Left lung (tissue), 10 donors: ENCODE data around the gene GFAP. TPM values are rescaled to one million over a fixed set of nuclear protein-coding genes. Genes with fewer than 3 reads are reported as not detected.

Experiments used
- ATAC-seq: fragments of 200-7000 bp; cut with Tn5 transposase; one replicate; pipeline ENCODE4 v1.9.1; 2020; ENCODE audit warnings: moderate library complexity
- DNase-seq, 4 donors: peaks; one replicate each; pipeline ENCODE4 v3.0.0-alpha.2; 2013 to 2020
- H3K27ac ChIP-seq, 2 donors: fragments of 200-600 bp; sonication (generic) in 1 of 2; one replicate each; pipeline versions ENCODE4 v1.5.0 to v1.8.0; 2020 to 2021
- H3K27me3 ChIP-seq, 2 donors: fragments of 200-600 bp; sonication (generic) in 1 of 2; one replicate each; pipeline versions ENCODE4 v1.5.0 to v1.8.0; 2020 to 2021
- H3K36me3 ChIP-seq, 2 donors: fragments of 200-600 bp; sonication (generic) in 1 of 2; one replicate each; pipeline versions ENCODE4 v1.5.0 to v1.8.0; 2020 to 2021
- H3K4me1 ChIP-seq, 2 donors: fragments of 200-600 bp; one replicate each; pipeline ENCODE4 v1.8.0; 2021
- H3K4me3 ChIP-seq, 2 donors: fragments of 200-600 bp; sonication (generic) in 1 of 2; one replicate each; pipeline versions ENCODE4 v1.5.0 to v1.8.0; 2020 to 2021; ENCODE audit warnings: mild to moderate bottlenecking in 1 of 2
- H3K9me3 ChIP-seq, 2 donors: fragments of 200-600 bp; sonication (generic) in 1 of 2; one replicate each; pipeline versions ENCODE4 v1.5.0 to v1.8.0; 2020 to 2021
- CTCF ChIP-seq, 2 donors: fragments of 200-600 bp; sonication (generic) in 1 of 2; IDR thresholded peaks; one replicate each; pipeline versions ENCODE4 v1.5.0 to v1.8.0; 2021; ENCODE audit warnings: antibody characterized with exemption in 2 of 2
- intact Hi-C, 2 donors: fragments of 100-400 bp; cut with DNase I; formaldehyde crosslinking; loops; one replicate each; pipeline versions ENCODE4 v1.11.2 to v1.14.2; 2022
- microRNA-seq, 2 donors: library from miRNA; unstranded; fragments of <30 nt; microRNA quantifications; one replicate each; pipeline ENCODE4, GENCODE V29; 2019
- polyA plus RNA-seq, 6 donors: library from polyadenylated mRNA; unstranded; fragments of 120-200 nt; gene quantifications; one replicate each; pipeline ENCODE4 v1.2.1, GENCODE V29; 2013; ENCODE audit not compliant: insufficient read length in 6 of 6
- total RNA-seq, 2 donors: library from RNA; stranded (reverse); fragmentation: NEBNext Ultra II Directional; extraction: Animal tissue kit (Norgen Biotek cat#: 25700); gene quantifications; one replicate each; pipeline ENCODE4 v1.2.1, GENCODE V29; 2021
- donor health status: DM: no; HTN: yes; CAD: no.
- donor health status: DM: no; HTN: no; CAD: no.

The GFAP gene
- total and polyA plus RNA-seq, 8 donors = 0.14 to 1.1 (median 0.45) TPM; not detected in 2

GRCh38 chr17:44854192-44854591, 61.1 kb downstream of the GFAP start:
- no peak for ATAC-seq
- Histone ChIP-seq H3K4me3 (no peak overlapping the region), H3K9me3 (no peaks in the 10 kb centered on the region), H3K4me1 (no peaks in the 10 kb centered on the region), H3K27me3 (no peaks in the 10 kb centered on the region), H3K27ac (no peak overlapping the region), H3K36me3 (peaks cover 0 to 100% of the 10 kb centered on the region in 2 donors)
- TF ChIP-seq CTCF (IDR thresholded peaks at IDR 0.05) = no peak
- intact Hi-C loops = no loop called here
- DNase-seq = no peak

Small RNAs within 50 kb of the gene (microRNA-seq; reads per million reads assigned to microRNA genes)
- gene MIR6783 = 0 reads per million in 2 donors

Other genes starting within 250 kb of the GFAP start
- gene CCDC43, start 225.7 kb downstream of the GFAP start, total RNA-seq = 10 to 100 TPM; 20.3 to 22.0 TPM
- gene CCDC43, start 225.7 kb downstream of the GFAP start, polyA plus RNA-seq = 10 to 100 TPM; 26.7 to 33.2 (median 32.0) TPM
- gene DBF4B, start 206.8 kb downstream of the GFAP start, total RNA-seq = 1 to 10 TPM; 5.6 to 5.7 TPM
- 10 to 100 TPM; 13.9 to 18.8 (median 17.5) TPM for gene DBF4B, start 206.8 kb downstream of the GFAP start, polyA plus RNA-seq
- gene ADAM11, start 156.5 kb downstream of the GFAP start, total RNA-seq = under 1 TPM; 0.13 to 0.64 TPM
- gene ADAM11, start 156.5 kb downstream of the GFAP start, polyA plus RNA-seq = 1 to 10 TPM; 1.1 to 4.2 (median 3.0) TPM
- 10 to 100 TPM; 17.3 to 18.8 TPM for gene GJC1, start 85.2 kb downstream of the GFAP start, total RNA-seq
- 10 to 100 TPM; 43.3 to 52.9 (median 46.4) TPM for gene GJC1, start 85.2 kb downstream of the GFAP start, polyA plus RNA-seq
- 10 to 100 TPM; 17.1 to 19.5 TPM for gene HIGD1B, start 67.6 kb downstream of the GFAP start, total RNA-seq
- 10 to 100 TPM; 11.0 to 21.7 (median 17.0) TPM for gene HIGD1B, start 67.6 kb downstream of the GFAP start, polyA plus RNA-seq
- 100 to 1,000 TPM in 1 of 2 donors, 10 to 100 TPM in 1; 83.4 to 112 TPM for gene EFTUD2, start 16.1 kb downstream of the GFAP start, total RNA-seq
- 100 to 1,000 TPM in 1 of 6 donors, 10 to 100 TPM in 5; 85.3 to 103 (median 95.1) TPM for gene EFTUD2, start 16.1 kb downstream of the GFAP start, polyA plus RNA-seq
- gene KIF18B, start 32.3 kb upstream of the GFAP start, total RNA-seq = 1 to 10 TPM; 2.9 to 6.0 TPM
- 10 to 100 TPM; 11.0 to 24.5 (median 15.1) TPM for gene KIF18B, start 32.3 kb upstream of the GFAP start, polyA plus RNA-seq
- gene C1QL1, start 52.8 kb upstream of the GFAP start, total RNA-seq = under 1 TPM in 1 of 2 donors, not detected in 1; 0.70 TPM
- 1 to 10 TPM; 1.5 to 2.9 (median 2.4) TPM for gene C1QL1, start 52.8 kb upstream of the GFAP start, polyA plus RNA-seq
- 10 to 100 TPM; 20.5 to 30.8 TPM for gene DCAKD, start 136.1 kb upstream of the GFAP start, total RNA-seq
- gene DCAKD, start 136.1 kb upstream of the GFAP start, polyA plus RNA-seq = 10 to 100 TPM; 42.2 to 50.8 (median 48.1) TPM
- 100 to 1,000 TPM; 123 to 129 TPM for gene NMT1, start 145.8 kb upstream of the GFAP start, total RNA-seq
- gene NMT1, start 145.8 kb upstream of the GFAP start, polyA plus RNA-seq = 10 to 100 TPM; 59.8 to 73.2 (median 64.6) TPM
- 10 to 100 TPM; 41.0 to 49.1 TPM for gene PLCD3, start 217.0 kb upstream of the GFAP start, total RNA-seq
- 10 to 100 TPM; 12.5 to 20.1 (median 15.5) TPM for gene PLCD3, start 217.0 kb upstream of the GFAP start, polyA plus RNA-seq
- gene ACBD4, start 220.2 kb upstream of the GFAP start, total RNA-seq = 10 to 100 TPM; 10.6 to 15.7 TPM
- 10 to 100 TPM; 12.5 to 15.9 (median 15.0) TPM for gene ACBD4, start 220.2 kb upstream of the GFAP start, polyA plus RNA-seq
- gene HEXIM1, start 233.0 kb upstream of the GFAP start, total RNA-seq = 10 to 100 TPM; 27.3 to 34.6 TPM
- 10 to 100 TPM; 32.1 to 41.5 (median 37.1) TPM for gene HEXIM1, start 233.0 kb upstream of the GFAP start, polyA plus RNA-seq
- gene HEXIM2, start 246.4 kb upstream of the GFAP start, total RNA-seq = 1 to 10 TPM; 5.4 to 6.0 TPM
- gene HEXIM2, start 246.4 kb upstream of the GFAP start, polyA plus RNA-seq = 10 to 100 TPM in 3 of 6 donors, 1 to 10 TPM in 3; 7.1 to 10.9 (median 9.9) TPM